ENCODE data around the gene KPTN.

KPTN gene

GRCh38 chr19:47428177-47428894, 55.7 kb downstream of the KPTN start:
- no peaks in the 10 kb centered on the region for H3K9me3 ChIP-seq (ENCODE audit: low read length)
- peaks cover 16% of the 10 kb centered on the region for H3K4me1 ChIP-seq (ENCODE audit: insufficient read depth, low read length)
- H3K36me3 ChIP-seq (ENCODE audit: insufficient read depth, low read length): no peaks in the 10 kb centered on the region
- H2AFZ ChIP-seq (ENCODE audit: low read depth, low read length): peak overlapping the region; percentile 70
- H3K4me3 ChIP-seq (ENCODE audit: low read length): peak overlapping the region; percentile 32
- peaks cover 4% of the 10 kb centered on the region for H3K27me3 ChIP-seq (ENCODE audit: insufficient read depth, low read length)

- Histone ChIP-seq H3K4me3 (ENCODE audit: low read length) (peak overlapping the region; percentile 32), H3K9me3 (ENCODE audit: low read length) (no peaks in the 10 kb centered on the region), H3K4me1 (ENCODE audit: insufficient read depth, low read length) (peaks cover 24% of the 10 kb centered on the region), H3K36me3 (ENCODE audit: insufficient read depth, low read length) (no peaks in the 10 kb centered on the region), H3K27me3 (ENCODE audit: insufficient read depth, low read length) (peaks cover 4% of the 10 kb centered on the region), H2AFZ (ENCODE audit: low read depth, low read length) (no peak overlapping the region)
Observed at GRCh38 chr19:47427241-47428176, 56.5 kb downstream of the KPTN start.

Measured in neuron (in vitro differentiated cells).